ENCODE measurements around the gene ZSCAN5A.
"Not testable (repeated sequence)": the region's sequence is repeated elsewhere in the genome, so short reads cannot be mapped to it uniquely, and the experiment has no call there.

Gene ZSCAN5A

GRCh38 chr19:56199687-56200086 lies 115.0 kb downstream of the ZSCAN5A start:
- no peak for TF ChIP-seq CTCF (IDR thresholded peaks at IDR 0.05; ENCODE audit: control extremely low read depth, extremely low read depth, low read depth, missing control alignments)
- CTCF ChIA-PET: no interaction called here
- POLR2A ChIA-PET: no interaction called here
- no peak for DNase-seq (ENCODE audit: extremely low spot score)

GRCh38 chr19:56197646-56198045 lies 117.0 kb downstream of the ZSCAN5A start, which contains the start of gene ZSCAN5B:
ZSCAN5B (minus strand) TSS chr19:56197783; CDS start chr19:56193052, 4,731 bp downstream.
- DNase-seq (ENCODE audit: extremely low spot score); POLR2A ChIA-PET; CTCF ChIA-PET: not testable (repeated sequence)

GRCh38 chr19:56193981-56194640 lies 120.5 kb downstream of the ZSCAN5A start:
- ChIA-PET CTCF (interaction anchor here (1.7 kb wide), 1 partner anchor 139 kb away, joined by 5 read pairs; no protein-coding TSS in a partner anchor), POLR2A (no interaction called here)
- no peak for TF ChIP-seq CTCF (IDR thresholded peaks at IDR 0.05; ENCODE audit: control extremely low read depth, extremely low read depth, low read depth, missing control alignments)
- DNase-seq (ENCODE audit: extremely low spot score): no peak

GRCh38 chr19:56191711-56192110 lies 122.9 kb downstream of the ZSCAN5A start:
- ChIA-PET CTCF (no interaction called here), POLR2A (no interaction called here)
- no peak for TF ChIP-seq CTCF (IDR thresholded peaks at IDR 0.05; ENCODE audit: control extremely low read depth, extremely low read depth, low read depth, missing control alignments)
- no peak for DNase-seq (ENCODE audit: extremely low spot score)

- no peak for TF ChIP-seq CTCF (IDR thresholded peaks at IDR 0.05; ENCODE audit: control extremely low read depth, extremely low read depth, low read depth, missing control alignments)
- no peak for DNase-seq (ENCODE audit: extremely low spot score)
- ChIA-PET CTCF (no interaction called here), POLR2A (no interaction called here)
These were observed 123.5 kb downstream of the ZSCAN5A start for GRCh38 chr19:56191115-56191514.

- POLR2A ChIA-PET: no interaction called here
- no peak for TF ChIP-seq CTCF (IDR thresholded peaks at IDR 0.05; ENCODE audit: control extremely low read depth, extremely low read depth, low read depth, missing control alignments)
- no peak for DNase-seq (ENCODE audit: extremely low spot score)
- CTCF ChIA-PET: no interaction called here
These were observed 124.9 kb downstream of the ZSCAN5A start for GRCh38 chr19:56189785-56190184.

- ChIA-PET CTCF (interaction anchor here (0.9 to 2.0 kb wide), 4 partner anchors 11 to 111 kb away, joined by 3 to 9 read pairs (median 4); no protein-coding TSS in a partner anchor), POLR2A (no interaction called here)
- no peak for TF ChIP-seq CTCF (IDR thresholded peaks at IDR 0.05; ENCODE audit: control extremely low read depth, extremely low read depth, low read depth, missing control alignments)
- no peak for DNase-seq (ENCODE audit: extremely low spot score)
These were observed 136.9 kb downstream of the ZSCAN5A start for GRCh38 chr19:56177564-56178243.
